NCI-H1930 (cell line): Measurements from ENCODE around the gene JAM3.
"Not testable (repeated sequence)": the region's sequence is repeated elsewhere in the genome, so short reads cannot be mapped to it uniquely, and the experiment has no call there.

Source experiments
- DNase-seq, 2 experiments: peaks; one replicate each; lab custom pipeline; 2025; lab: John Stamatoyannopoulos, UW

JAM3 gene

DNA sequence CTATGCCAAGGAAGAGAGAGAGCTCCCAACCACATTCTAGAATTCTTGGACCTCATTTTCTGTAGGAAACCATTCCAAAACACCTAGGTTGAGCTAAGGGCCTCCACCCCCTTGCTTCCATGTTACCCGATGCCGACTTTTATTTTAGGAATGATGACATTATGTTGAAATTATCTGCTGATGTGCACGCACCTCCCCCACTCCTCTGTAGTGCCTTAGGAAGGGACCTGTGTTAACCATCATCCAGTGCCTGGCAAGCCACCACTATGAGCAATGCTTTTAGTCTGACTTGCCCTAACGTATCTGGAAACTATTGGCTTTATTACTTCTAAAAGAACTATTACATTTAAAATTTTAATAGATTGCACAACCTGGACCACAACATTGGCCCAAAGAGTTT lies 112.8 kb downstream of the JAM3 start:
- DNase-seq, result no peak

DNA sequence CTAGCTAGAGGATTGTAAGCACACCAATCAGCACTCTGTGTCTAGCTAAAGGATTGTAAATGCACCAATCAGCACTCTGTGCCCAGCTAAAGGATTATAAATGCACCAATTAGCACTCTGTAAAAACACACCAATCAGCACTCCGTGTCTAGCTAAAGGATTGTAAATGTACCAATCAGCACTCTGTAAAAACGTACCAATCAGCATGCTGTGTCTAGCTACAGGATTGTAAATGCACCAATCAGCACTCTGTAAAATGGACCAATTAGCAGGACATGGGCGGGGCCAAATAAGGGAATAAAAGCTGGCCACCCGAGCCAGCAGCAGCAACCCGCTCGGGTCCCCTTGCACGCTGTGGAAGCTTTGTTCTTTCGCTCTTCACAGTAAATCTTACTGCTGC lies 119.2 kb downstream of the JAM3 start:
- DNase-seq, result not testable (repeated sequence)

DNA sequence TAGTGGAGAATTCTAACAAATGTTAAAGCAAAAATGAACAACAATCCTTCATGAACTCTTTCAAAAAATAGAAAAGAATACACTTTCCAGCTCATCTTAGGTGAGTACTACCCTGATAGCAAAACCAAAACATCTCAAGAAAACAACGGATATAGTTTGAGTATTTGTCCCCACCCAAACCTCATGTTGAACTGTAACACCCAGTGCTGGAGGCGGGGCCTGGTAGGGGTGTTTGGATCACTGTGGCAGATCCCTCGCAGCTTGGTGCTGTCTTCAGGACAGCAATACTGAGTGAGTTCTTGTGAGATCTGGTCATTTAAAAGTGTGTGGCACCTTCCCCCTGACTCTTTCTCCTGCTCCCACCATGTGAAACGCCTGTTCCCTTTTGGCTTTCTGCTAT lies 127.9 kb downstream of the JAM3 start:
- DNase-seq, result no peak

DNA sequence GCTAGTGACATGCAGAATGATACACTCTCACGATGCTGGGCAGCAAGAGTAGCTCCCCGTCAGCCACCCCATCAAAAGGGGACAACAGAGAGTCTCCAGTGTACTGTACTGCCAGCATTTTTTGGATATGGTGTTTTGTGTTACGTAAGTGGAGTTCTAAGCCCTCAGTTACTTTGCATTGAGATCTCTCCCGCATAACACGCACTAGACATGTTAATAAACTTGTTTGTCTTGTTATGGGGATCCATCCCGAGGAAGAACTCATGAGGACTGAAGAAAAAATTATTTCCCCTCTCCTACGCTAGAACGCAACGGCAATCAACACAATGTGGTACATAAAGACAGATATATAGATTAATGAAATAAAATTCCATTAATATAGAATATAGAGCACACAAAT lies 130.7 kb downstream of the JAM3 start:
- DNase-seq, result no peak

DNA sequence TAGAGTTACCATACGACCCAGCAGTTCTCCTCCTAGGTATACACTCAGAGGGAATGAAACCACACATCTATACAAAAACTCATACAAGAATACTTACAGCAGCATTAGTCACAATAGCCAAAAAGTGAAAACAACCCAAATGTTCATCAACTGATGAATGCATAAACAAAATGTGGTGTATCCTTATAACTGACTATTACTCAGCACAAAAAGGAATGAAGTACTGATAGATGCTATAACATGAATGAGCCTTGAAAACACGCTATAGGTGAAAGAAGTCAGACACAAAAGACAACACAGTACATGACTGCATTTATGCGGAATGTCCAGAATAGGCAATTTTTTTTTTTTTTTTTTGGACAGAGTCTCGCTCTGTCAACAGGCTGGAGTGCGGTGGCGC lies 131.8 kb downstream of the JAM3 start:
- DNase-seq, result no peak
